ENCODE data around the gene TRIM14.
"Not testable (repeated sequence)": the region's sequence is repeated elsewhere in the genome, so short reads cannot be mapped to it uniquely, and the experiment has no call there.

The TRIM14 gene

DNA sequence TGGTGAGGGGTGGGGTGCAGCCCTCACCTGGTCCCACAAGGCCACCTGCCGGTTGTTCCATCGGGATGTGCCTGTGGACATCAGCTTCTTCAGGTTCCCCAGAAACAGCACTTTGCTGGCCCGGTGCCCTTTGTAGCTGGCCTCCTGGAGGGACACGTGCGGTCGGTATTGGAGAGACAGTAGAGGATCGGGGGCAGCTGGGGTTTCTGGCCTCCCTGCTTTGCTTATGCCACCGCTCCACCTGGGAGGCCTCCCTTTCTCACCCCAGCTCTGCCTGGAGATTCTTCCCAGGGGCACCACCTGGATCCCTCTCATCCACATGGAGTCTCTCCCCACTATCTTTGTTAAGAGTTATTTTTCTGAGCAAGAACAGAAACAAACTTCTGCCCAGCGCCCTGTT is 13.1 kb upstream of the TRIM14 start:
- no peak for DNase-seq (ENCODE audit: low read depth)
- TF ChIP-seq POLR2A (IDR thresholded peaks at IDR 0.05; ENCODE audit: extremely low read depth, insufficient read length), result no peak
- no peak for TF ChIP-seq MYC (IDR thresholded peaks at IDR 0.05; ENCODE audit: low read depth, low read length)
- TF ChIP-seq, protein P1, sequence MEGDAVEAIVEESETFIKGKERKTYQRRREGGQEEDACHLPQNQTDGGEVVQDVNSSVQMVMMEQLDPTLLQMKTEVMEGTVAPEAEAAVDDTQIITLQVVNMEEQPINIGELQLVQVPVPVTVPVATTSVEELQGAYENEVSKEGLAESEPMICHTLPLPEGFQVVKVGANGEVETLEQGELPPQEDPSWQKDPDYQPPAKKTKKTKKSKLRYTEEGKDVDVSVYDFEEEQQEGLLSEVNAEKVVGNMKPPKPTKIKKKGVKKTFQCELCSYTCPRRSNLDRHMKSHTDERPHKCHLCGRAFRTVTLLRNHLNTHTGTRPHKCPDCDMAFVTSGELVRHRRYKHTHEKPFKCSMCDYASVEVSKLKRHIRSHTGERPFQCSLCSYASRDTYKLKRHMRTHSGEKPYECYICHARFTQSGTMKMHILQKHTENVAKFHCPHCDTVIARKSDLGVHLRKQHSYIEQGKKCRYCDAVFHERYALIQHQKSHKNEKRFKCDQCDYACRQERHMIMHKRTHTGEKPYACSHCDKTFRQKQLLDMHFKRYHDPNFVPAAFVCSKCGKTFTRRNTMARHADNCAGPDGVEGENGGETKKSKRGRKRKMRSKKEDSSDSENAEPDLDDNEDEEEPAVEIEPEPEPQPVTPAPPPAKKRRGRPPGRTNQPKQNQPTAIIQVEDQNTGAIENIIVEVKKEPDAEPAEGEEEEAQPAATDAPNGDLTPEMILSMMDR (IDR thresholded peaks at IDR 0.05; ENCODE audit: low read depth, low read length), result no peak
- TF ChIP-seq, protein P2, sequence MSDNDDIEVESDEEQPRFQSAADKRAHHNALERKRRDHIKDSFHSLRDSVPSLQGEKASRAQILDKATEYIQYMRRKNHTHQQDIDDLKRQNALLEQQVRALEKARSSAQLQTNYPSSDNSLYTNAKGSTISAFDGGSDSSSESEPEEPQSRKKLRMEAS (IDR thresholded peaks at IDR 0.05; ENCODE audit: low read depth, low read length), result no peak
- H3K4me3 ChIP-seq (ENCODE audit: low read depth, low read length), result no peak overlapping the region

DNA sequence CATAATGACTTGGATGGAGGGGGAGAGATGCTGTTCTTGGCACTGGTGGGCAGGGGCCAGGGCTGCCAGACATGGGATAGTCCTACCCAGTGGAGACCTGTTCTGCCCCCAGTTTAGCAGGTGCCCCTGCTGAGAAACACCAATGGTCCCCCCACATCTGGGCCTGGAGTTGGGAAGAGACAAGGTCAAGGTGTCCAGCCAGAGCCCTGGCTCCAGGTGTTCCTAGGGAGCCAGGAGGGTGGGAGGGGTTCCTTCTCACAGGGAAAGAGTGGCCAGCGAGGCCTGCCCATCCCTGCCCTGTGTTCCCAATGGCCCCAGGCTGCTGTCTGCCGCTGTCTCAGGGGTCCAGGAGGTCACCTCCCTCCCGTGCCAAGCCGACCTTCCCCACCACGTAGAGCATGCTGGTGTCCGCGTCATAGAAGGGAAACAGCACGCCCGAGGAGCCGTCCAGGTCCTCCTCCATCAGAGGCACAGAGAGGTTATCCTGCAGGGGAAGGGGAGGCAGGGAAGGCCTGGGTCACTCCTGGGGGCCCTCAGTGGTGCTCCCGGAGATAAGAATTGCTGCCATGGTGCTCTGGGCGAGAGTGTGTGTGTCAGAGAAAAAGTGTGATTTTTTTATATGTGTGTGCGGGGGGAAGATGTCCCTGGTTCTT is 11.7 kb upstream of the TRIM14 start:
- TF ChIP-seq, protein P2 (IDR thresholded peaks at IDR 0.05; ENCODE audit: low read depth, low read length), result no peak
- TF ChIP-seq, protein P1 (IDR thresholded peaks at IDR 0.05; ENCODE audit: low read depth, low read length), result no peak
- TF ChIP-seq MYC (IDR thresholded peaks at IDR 0.05; ENCODE audit: low read depth, low read length), result no peak
- no peak for TF ChIP-seq POLR2A (IDR thresholded peaks at IDR 0.05; ENCODE audit: extremely low read depth, insufficient read length)

DNA sequence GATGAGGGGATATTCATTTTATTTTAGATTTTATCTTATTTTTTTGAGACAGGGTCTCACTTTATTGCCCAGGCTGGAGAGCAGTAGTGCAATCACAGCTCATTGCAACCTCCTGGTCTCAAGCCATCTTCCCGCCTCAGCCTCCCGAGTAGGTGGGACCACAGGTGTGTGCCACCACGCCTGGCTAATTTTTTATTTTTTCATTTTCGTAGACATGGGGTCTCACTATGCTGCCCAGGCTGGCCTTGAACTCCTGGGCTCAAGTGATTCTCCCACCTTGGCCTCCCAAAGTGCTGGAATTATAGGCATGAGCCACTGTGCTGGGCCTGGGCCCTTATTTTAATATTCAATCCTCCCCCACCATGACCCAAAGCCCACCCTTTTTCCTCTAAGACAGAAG is 11.0 kb upstream of the TRIM14 start:
- DNase-seq (ENCODE audit: low read depth); H3K4me3 ChIP-seq (ENCODE audit: low read depth, low read length): not testable (repeated sequence)

More for the DNA sequence above, 11.7 kb upstream of the TRIM14 start:
- no peak for DNase-seq (ENCODE audit: low read depth)
- H3K4me3 ChIP-seq (ENCODE audit: low read depth, low read length), result no peak overlapping the region

DNA sequence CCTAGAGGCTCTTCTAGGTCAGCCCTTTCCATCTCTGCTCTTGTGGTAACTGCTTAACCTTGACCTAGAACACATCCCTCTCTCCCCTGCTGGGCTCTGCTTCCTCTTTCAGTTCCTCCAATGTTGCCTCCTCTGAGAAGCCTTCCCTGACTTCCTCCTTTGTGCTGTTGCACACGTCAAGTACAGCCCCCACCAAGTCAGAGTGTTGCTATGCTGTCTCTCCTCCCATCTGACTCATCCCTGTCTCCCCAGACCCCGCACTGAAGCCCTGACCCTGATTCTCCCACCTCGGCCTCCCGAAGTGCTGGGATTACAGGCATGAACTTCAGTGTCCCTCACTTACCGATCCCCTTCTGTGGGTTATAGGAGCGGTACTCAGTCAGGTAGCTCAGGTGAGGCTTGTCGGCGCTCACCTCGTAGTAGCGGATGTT is 10.4 kb upstream of the TRIM14 start:
- peak; percentile 94 for DNase-seq (ENCODE audit: low read depth)
- no peak overlapping the region for H3K4me3 ChIP-seq (ENCODE audit: low read depth, low read length)
- TF ChIP-seq MYC (IDR thresholded peaks at IDR 0.05; ENCODE audit: low read depth, low read length) (no peak), POLR2A (IDR thresholded peaks at IDR 0.05; ENCODE audit: extremely low read depth, insufficient read length) (no peak)
- TF ChIP-seq, protein P1 (IDR thresholded peaks at IDR 0.05; ENCODE audit: low read depth, low read length), result no peak
- TF ChIP-seq, protein P2 (IDR thresholded peaks at IDR 0.05; ENCODE audit: low read depth, low read length), result 0 out of 2 replicates have a peak, but pooled peaks have one; percentile 17

DNA sequence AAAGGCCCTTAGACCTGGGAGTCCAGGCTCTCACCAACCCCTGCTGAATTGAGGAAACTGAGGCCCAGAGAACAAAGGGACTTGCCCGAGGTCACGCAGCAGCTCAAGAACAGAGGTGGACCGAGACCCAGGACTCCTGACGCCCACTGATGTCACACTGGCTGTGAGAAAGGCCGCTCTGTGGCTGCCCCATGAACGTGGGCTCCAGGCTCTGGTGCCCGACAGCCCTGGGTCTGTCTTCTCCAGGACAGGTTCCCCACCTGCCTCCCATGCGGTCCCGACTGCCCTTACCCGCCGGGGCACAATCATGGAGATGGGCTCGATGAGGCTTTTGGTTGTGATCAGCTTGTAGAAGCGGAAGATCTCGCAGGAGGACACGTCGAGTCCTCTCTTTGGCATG is 9.3 kb upstream of the TRIM14 start:
- DNase-seq (ENCODE audit: low read depth), result no peak
- TF ChIP-seq POLR2A (IDR thresholded peaks at IDR 0.05; ENCODE audit: extremely low read depth, insufficient read length) (no peak), MYC (IDR thresholded peaks at IDR 0.05; ENCODE audit: low read depth, low read length) (no peak)
- TF ChIP-seq, protein P2 (IDR thresholded peaks at IDR 0.05; ENCODE audit: low read depth, low read length), result no peak
- TF ChIP-seq, protein P1 (IDR thresholded peaks at IDR 0.05; ENCODE audit: low read depth, low read length), result no peak
- H3K4me3 ChIP-seq (ENCODE audit: low read depth, low read length), result no peak overlapping the region

DNA sequence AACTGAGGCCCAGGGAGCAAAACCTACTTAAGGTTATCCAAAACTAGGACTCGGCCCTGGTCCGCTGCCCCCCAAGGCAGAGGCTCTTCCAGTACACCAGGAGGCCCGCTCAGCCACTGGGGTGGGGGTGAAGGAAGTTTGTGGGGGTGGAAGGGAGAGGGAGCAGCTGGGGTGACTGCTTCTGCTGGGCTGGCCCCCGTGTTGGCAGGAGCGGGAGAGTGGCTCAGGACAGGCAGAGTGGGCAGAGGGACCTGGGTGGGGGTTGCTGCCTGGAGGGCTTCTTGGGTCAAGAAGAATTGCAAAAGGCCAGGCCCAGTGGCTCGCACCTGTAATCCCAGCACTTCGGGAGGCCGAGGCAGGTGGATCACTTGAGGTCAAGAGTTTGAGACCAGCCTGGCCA is 8.2 kb upstream of the TRIM14 start:
- H3K4me3 ChIP-seq (ENCODE audit: low read depth, low read length), result no peak overlapping the region
- TF ChIP-seq, protein P2 (IDR thresholded peaks at IDR 0.05; ENCODE audit: low read depth, low read length), result no peak
- TF ChIP-seq POLR2A (IDR thresholded peaks at IDR 0.05; ENCODE audit: extremely low read depth, insufficient read length) (no peak), MYC (IDR thresholded peaks at IDR 0.05; ENCODE audit: low read depth, low read length) (no peak)
- TF ChIP-seq, protein P1 (IDR thresholded peaks at IDR 0.05; ENCODE audit: low read depth, low read length), result no peak
- DNase-seq (ENCODE audit: low read depth), result no peak
